A172 (cell line): Measurements from ENCODE around the gene CYB561A3. TPM values are rescaled to one million over a fixed set of nuclear protein-coding genes. Genes with fewer than 3 reads are reported as not detected.

Source experiments
- DNase-seq: peaks from one replicate; pipeline ENCODE4 v3.0.0-alpha.2; 2015; ENCODE audit warnings: low spot score
- total RNA-seq: library from RNA; depleted of rRNA; stranded (reverse); fragments of >200 nt; shearing (Covaris generic); gene quantifications from 2 replicates; pipeline ENCODE4 v1.2.3, GENCODE V29; 2014

Gene CYB561A3
- total RNA-seq, 1 experiment from 2014 or later: 37.1 TPM

DNA sequence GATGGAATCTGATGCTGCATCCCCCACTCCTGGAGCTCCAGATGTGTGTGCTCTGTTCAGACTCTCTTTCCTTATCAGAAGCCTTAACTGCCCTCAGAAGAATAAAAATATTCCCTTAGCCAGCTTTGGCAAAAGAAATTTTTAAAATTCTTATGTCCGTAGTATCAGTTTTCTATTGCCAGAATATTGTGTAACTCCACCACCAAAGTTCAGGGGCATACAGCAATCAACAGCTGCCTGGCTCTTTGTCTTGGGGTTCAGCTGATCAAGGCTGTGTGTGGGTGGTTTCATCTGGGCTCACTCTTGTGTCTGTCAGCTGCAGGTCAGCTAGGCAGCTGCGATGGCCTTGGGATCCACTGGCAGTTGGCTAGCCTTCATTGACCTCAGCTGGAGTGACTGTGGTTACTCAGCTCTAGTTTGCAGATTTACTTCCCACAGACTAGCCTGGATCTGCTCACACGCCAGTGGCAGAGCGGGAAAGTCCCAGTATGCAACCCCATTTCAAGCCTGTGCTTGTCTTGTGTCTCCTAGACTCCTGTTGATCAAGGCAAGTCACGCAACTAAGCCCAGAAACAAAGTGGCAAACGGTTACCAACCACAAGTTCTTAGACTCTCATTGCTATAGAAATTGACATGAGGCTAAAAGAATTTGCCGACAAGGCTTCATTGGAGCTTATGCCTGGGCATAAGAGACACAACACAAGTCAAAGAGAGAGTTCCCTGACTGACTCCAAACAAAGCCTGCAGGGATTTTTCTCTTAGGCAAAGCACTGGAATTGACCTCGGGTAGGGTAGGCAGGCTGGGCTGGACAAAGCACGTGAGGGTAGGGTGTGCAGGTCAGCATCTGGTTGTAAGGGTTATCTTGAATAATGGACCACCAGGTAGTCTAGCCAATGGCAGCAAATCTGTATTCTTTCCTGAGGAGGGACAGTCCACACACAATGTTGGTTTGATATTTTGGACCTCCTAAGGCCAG, 8.0 kb upstream of the CYB561A3 start:
- no peak for DNase-seq

DNA sequence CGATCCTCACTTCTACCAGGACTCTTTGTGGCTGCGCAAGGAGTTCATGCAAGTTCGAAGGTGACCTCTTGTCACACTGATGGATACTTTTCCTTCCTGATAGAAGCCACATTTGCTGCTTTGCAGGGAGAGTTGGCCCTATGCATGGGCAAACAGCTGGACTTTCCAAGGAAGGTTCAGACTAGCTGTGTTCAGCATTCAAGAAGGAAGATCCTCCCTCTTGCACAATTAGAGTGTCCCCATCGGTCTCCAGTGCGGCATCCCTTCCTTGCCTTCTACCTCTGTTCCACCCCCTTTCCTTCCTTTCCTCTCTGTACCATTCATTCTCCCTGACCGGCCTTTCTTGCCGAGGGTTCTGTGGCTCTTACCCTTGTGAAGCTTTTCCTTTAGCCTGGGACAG, 7.0 kb upstream of the CYB561A3 start:
- no peak for DNase-seq

DNA sequence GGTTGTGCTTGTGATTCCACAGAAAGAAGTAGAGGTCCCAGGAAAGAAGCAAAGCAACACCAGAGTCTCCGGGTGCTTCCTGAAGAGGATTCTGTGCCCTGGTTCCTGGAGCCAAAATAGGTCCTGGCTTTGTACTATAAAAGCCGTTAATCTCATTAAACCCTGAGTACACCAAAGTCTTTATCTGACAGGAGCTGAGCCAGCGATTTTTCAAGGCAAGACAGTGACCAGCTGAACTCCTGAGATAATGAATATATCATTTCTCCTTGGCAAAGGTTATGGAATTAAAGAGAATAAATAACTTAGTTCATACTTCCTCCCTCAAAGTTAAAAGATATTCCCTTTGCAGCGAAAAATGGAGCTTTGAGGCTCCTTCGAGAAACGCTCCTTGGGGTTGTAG, 5.7 kb upstream of the CYB561A3 start:
- DNase-seq: no peak

- no peak for DNase-seq
These were observed 2.5 kb upstream of the CYB561A3 start for GRCh38 chr11:61364012-61364675.

- DNase-seq: no peak
These were observed 827 bp upstream of the CYB561A3 start for GRCh38 chr11:61362542-61362875.

DNA sequence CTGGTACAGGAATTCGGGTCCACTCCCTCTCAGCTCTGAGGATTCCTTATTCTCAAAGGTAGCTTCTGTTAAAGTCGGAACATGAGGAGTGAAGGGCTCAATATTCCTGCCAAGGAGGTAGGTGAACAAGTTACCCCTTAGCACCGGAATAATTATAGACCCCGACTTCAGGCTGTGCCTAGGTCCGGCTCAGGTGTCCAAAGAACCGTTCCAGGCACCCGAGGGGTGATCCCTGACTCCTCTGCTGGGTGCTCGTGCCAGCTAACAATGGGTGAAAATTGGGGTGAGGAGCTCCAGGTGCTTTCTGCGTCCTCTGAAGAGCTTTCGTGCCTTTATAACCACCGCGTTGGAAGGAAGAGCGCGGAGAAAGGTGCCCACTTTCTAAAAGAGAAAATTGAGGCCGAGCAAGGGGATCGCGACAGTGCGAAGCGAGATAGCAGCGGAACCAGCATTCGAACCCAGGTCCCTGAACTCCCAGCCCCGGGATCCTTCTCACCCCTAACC, 393 bp downstream of the CYB561A3 start:
- DNase-seq: no peak

DNA sequence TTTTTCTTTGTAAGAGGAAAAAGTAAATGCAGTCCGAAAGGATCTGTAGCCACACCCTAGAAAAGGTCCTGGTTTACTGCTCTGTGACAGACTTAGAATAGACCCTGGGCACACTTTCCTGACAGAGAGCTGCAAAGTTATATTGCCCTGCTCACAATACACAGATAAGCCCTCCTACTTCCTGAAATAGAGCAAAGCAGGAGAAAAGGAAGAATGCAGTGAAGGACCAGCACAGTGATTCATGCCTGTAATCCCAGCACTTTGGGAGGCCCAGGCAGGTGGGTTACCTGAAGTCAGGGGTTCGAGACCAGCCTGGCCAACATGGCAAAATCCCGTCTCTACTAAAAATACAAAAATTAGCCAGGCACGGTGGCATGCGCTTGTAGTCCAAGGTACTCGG, 2.2 kb downstream of the CYB561A3 start:
- no peak for DNase-seq

- DNase-seq: no peak
These were observed 3.1 kb downstream of the CYB561A3 start for GRCh38 chr11:61358566-61358965.

- no peak for DNase-seq
These were observed 3.8 kb downstream of the CYB561A3 start for GRCh38 chr11:61357894-61358239.

DNA sequence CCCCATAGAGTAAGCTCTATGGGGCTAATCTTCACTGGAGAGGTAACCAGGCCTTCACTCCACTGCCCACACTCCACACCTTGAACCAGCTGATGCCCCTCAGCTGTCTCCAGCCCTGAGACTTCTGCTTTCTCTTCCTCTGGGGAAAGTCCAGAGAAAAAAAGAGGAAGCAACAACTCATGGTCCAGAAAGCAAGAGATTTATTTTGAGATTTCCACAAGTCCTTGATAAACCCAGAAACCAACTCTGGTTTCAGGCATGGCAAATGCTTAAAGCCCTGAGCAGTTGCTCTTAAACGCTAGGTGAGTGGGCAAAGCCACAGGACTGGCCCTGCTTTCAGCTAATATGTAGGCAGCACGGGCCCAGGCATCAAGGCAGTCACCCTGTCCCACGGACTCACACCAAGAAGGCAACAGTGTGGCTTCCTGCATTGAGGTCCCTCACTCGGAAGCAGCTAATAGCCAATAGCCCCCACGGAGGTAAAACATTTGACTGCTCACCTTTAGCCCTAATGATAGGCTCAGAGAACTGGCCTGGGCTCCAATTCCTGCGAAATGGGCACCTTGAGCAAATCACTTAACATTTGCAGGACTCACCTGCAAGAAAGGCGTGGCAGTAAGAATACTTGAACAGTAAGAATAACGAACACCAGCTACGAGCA, 4.3 kb downstream of the CYB561A3 start:
- no peak for DNase-seq

DNA sequence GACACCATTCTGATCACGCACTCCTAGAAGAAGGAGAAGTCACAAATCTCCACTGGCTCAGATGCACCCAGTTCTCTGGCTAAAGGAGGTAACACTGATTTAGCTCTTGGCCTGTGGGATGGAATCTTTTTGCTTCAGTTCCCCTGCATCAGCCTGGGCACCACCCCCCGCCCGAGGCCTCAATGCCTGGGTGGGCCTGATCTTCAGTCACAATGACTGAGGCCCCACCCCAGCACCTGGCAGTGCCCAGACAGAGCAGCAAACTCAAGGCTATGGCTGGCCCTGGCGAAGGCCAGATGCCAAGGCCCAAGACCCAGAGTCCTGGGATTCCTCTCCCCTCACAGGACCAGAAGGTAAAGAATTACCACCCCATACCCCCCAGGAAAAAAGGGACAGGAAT, 5.0 kb downstream of the CYB561A3 start:
- no peak for DNase-seq

DNA sequence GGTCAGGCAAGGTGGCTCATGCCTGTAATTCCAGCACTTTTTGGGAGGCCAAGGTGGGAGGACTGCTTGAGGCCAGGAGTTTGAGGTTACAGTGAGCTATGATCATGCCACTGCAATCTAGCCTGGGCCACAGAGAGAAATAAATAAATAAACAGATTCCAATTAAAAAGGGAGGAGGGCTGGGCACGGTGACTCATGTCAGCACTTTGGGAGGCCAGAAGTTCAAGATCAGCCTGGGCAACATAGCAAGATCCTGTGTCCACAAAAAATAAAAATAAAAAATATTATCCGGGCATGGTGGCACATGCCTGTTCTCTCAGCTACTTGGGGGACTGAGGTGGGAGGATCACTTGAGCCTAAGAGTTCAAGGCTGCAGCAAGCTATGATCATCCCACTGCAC, 7.5 kb downstream of the CYB561A3 start:
- DNase-seq: no peak

GRCh38 chr11:61353131-61354067, 8.3 kb downstream of the CYB561A3 start:
- DNase-seq: no peak

DNA sequence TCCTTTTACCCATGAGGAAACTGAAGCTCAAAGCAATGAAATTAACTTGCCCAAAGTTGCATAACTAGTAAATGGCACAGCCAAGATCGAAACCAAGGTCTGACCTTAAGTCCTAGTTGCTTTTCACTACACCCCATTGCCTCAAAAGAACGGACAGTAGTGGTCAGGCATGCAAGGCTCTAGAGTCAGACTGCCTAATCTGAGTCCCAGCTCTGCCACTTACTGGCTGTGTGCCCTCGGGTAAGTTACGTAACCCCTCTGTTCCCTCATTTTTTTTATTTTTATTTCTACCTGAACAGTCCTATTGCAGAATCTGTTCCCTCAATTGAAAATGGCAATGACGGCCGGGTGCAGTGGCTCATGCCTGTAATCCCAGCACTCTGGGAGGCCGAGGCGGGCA, 9.6 kb downstream of the CYB561A3 start:
- no peak for DNase-seq

GRCh38 chr11:61350803-61351202, 10.9 kb downstream of the CYB561A3 start:
- no peak for DNase-seq

- DNase-seq: no peak
These were observed 11.3 kb downstream of the CYB561A3 start for GRCh38 chr11:61350336-61350735.

GRCh38 chr11:61349916-61350315, 11.8 kb downstream of the CYB561A3 start:
- DNase-seq: no peak

GRCh38 chr11:61349189-61349751, 12.4 kb downstream of the CYB561A3 start:
- no peak for DNase-seq

GRCh38 chr11:61347916-61348461, 13.7 kb downstream of the CYB561A3 start:
- DNase-seq: no peak

DNA sequence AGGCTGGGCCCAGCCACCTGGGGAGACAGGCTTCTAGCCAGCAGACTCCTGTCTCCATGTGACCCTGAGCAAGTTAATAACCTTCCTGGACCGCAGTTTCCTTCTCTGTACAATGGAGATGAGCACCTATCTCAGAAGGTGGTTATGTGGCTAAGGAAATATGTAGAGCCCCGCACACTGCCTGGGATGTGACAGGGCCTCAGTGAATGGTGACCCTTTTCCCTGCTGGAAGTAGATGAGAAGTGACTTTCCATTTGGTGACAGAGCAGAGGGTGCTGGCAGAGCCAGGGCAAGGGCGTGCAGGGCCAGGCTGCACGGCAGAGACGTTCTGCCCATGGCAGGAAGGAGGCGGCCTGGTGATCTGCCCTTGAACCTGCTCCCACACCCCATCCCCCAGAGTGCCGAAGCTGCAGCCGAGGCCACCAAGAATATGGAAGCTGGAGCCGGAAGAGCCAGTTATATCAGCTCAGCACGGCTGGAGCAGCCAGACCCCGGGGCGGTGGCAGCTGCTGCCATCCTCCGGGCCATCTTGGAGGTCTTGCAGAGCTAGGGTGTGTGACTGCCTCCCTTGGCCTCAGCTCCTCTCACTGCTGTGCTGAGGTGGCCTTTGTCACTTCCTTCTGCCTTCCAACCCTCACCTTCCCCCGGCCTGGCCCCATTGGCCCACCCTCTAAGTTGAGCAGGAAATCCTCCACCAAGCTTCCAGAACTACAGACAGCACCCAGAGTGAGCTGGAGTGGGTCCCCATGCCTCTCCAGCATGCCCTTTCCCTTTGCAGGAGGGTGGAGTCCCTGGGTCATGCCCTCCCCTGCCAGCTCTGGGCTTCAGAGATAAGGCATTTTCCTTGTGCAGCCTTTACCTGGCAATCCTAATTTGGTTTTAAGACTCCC, 15.5 kb downstream of the CYB561A3 start:
- DNase-seq: no peak
